Lung microvascular endothelial cell (primary cell): ENCODE results near the gene PRR35. TPM values are rescaled to one million over a fixed set of nuclear protein-coding genes. Genes with fewer than 3 reads are reported as not detected.

Source experiments
- DNase-seq, 2 donors: peaks; one replicate each; pipeline versions ENCODE4 v3.0.0 to v3.0.0-alpha.2; 2010; ENCODE audit warnings: low read depth in 2 of 2
- total RNA-seq: library from RNA; depleted of rRNA; stranded (reverse); fragments of >200 nt; gene quantifications from 2 replicates; pipeline ENCODE4 v1.2.1, GENCODE V29; 2014

PRR35 gene
- total RNA-seq, 1 donor from 2014 or later, result not detected

GRCh38 chr16:578232-578869 lies 18.2 kb downstream of the PRR35 start:
- DNase-seq, result no peak

- peak; percentile 84 to 85 for DNase-seq
Measured at GRCh38 chr16:578870-579405, 18.7 kb downstream of the PRR35 start.

GRCh38 chr16:580141-580945 lies 20.1 kb downstream of the PRR35 start:
- DNase-seq, result no peak

GRCh38 chr16:580946-581498 lies 20.8 kb downstream of the PRR35 start:
- no peak for DNase-seq

- DNase-seq, result no peak
Measured at GRCh38 chr16:582218-582613, 22.0 kb downstream of the PRR35 start.

GRCh38 chr16:582614-583331 lies 22.6 kb downstream of the PRR35 start:
- DNase-seq, result no peak

GRCh38 chr16:583470-583814 lies 23.2 kb downstream of the PRR35 start:
- DNase-seq, result no peak

GRCh38 chr16:583815-584591 lies 23.8 kb downstream of the PRR35 start:
- DNase-seq, result no peak

- DNase-seq, result peak in 1 of 2 donors; percentile 21
Measured at GRCh38 chr16:585351-585750, 25.2 kb downstream of the PRR35 start.

GRCh38 chr16:586047-586644 lies 26.0 kb downstream of the PRR35 start:
- DNase-seq, result no peak

GRCh38 chr16:586645-587590 lies 26.7 kb downstream of the PRR35 start:
- peak in 1 of 2 donors; percentile 26 for DNase-seq

GRCh38 chr16:588639-588888 lies 28.4 kb downstream of the PRR35 start:
- peak; percentile 75 to 77 for DNase-seq

- DNase-seq, result peak; percentile 97 to 98
Measured at GRCh38 chr16:588889-589657, 28.9 kb downstream of the PRR35 start.

- peak; percentile 99 to 100 for DNase-seq
Measured at GRCh38 chr16:589658-590187, 29.5 kb downstream of the PRR35 start, which contains the start of gene RAB40C. Gene RAB40C, plus strand, starts transcription at chr16:590066. Its CDS starts 226 bp downstream, at chr16:590292.

- peak; percentile 63 to 73 for DNase-seq
Measured at GRCh38 chr16:590188-590814, 30.1 kb downstream of the PRR35 start.

- no peak for DNase-seq
Measured at GRCh38 chr16:590815-591200, 30.6 kb downstream of the PRR35 start.

- no peak for DNase-seq
Measured at GRCh38 chr16:591231-591630, 31.0 kb downstream of the PRR35 start.

GRCh38 chr16:591892-592517 lies 31.8 kb downstream of the PRR35 start:
- DNase-seq, result no peak
